Calu3 (cell line): ENCODE measurements around the gene MGAT2. TPM values are rescaled to one million over a fixed set of nuclear protein-coding genes. Genes with fewer than 3 reads are reported as not detected.

Experiments used
- BruUV-seq: library from RNA; stranded (reverse); fragments of 400-500 nt; replicated peaks from 2 replicates; lab custom pipeline; 2021; lab: Mats Ljungman, UMichigan
- CTCF ChIA-PET: fragments of 300-600 bp; sonication (Branson Sonifier 250); formaldehyde crosslinking; loops from one replicate; lab custom pipeline; 2022; ENCODE audit warnings: antibody characterized with exemption; lab: Charles Lee
- DNase-seq: peaks from one replicate; pipeline ENCODE4 v3.0.0; 2022
- H3K27ac Mint-ChIP-seq: one replicate; pipeline ENCODE4 v1.8.0; 2022; ENCODE audit warnings: mixed read lengths; ENCODE audit not compliant: unreplicated experiment
- H3K27me3 Mint-ChIP-seq: one replicate; pipeline ENCODE4 v1.8.0; 2022; ENCODE audit warnings: mixed read lengths; ENCODE audit not compliant: unreplicated experiment
- H3K36me3 Mint-ChIP-seq: one replicate; pipeline ENCODE4 v1.8.0; 2022; ENCODE audit warnings: mild to moderate bottlenecking, moderate library complexity, mixed read lengths; ENCODE audit not compliant: insufficient read depth, unreplicated experiment
- H3K4me1 Mint-ChIP-seq: one replicate; pipeline ENCODE4 v1.8.0; 2022; ENCODE audit warnings: mild to moderate bottlenecking, low read depth, mixed read lengths; ENCODE audit not compliant: unreplicated experiment
- H3K4me3 Mint-ChIP-seq: one replicate; pipeline ENCODE4 v1.8.0; 2022; ENCODE audit warnings: mild to moderate bottlenecking, low read depth, moderate library complexity, mixed read lengths; ENCODE audit not compliant: unreplicated experiment
- H3K9me3 Mint-ChIP-seq: one replicate; pipeline ENCODE4 v1.8.0; 2022; ENCODE audit warnings: low read depth, mixed read lengths; ENCODE audit not compliant: unreplicated experiment
- intact Hi-C: fragments of 100-400 bp; cut with micrococcal nuclease; formaldehyde crosslinking; loops from one replicate; pipeline ENCODE4 v1.10.0; 2022; ENCODE audit not compliant: unreplicated experiment
- total RNA-seq: library from RNA; stranded (reverse); gene quantifications from 2 replicates; pipeline ENCODE4 v1.2.3, GENCODE V29; 2022
- TF ChIP-seq, protein P1 (sequence below): fragments of 200-600 bp; IDR thresholded peaks from one replicate; pipeline ENCODE4 v1.8.0; 2022; ENCODE audit warnings: antibody characterized with exemption; ENCODE audit not compliant: unreplicated experiment

Gene MGAT2
- total RNA-seq, 1 experiment from 2014 or later: 39.3 TPM

DNA sequence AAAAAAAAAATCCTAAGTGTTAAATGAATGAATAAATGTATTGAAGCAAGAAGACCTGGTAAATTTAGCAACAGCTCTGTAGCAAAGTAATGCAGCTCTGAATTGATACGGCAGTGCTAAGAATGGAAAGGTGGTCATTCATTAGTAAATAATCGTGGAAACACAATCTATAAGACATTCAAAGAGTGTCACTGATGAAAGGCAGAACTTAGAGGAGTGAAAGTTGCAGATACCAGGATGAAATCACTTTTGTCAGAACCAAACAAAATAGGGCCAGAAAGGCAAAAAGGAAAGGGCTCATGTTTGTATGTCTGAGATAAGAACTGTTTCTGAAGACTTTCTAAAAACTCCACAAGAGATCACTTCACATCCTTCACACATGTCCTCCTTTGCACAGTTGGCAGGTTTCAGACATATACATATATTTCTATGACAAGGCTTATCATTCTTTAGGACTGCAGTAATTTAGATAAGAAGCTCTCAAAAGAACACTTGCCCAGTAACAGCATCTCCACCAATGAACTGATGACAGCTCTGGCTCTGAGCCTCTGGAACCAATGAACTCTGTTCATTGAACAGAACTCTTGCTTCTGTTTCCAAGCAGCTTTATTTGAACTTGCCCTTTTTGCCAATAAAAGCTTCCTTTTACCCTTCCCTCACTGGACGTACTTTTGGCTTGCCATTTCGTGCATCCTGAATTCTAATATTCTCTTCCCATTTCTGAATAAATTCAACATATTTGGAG lies 26.1 kb upstream of the MGAT2 start:
- CTCF ChIA-PET: interaction anchor here (0.8 kb wide), 1 partner anchor 39 kb away, joined by 3 read pairs; no protein-coding TSS in a partner anchor
- peak overlapping the region; percentile 5 for H3K27ac Mint-ChIP-seq

DNA sequence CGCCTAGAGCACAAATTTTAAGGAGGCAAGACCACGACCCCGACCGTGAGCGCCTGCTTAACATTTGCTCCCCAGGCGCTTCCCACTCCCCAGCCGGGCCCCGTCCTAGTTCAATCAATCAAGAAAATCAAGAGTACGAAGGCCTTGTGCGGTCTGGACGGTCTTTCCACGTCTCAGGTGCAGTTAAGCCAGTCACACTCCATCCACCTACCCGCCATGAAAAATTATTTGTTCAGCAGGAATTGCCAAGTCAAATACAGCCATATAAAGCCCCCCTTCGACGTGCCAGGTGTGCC lies 22.5 kb upstream of the MGAT2 start:
- TF ChIP-seq, protein P1, sequence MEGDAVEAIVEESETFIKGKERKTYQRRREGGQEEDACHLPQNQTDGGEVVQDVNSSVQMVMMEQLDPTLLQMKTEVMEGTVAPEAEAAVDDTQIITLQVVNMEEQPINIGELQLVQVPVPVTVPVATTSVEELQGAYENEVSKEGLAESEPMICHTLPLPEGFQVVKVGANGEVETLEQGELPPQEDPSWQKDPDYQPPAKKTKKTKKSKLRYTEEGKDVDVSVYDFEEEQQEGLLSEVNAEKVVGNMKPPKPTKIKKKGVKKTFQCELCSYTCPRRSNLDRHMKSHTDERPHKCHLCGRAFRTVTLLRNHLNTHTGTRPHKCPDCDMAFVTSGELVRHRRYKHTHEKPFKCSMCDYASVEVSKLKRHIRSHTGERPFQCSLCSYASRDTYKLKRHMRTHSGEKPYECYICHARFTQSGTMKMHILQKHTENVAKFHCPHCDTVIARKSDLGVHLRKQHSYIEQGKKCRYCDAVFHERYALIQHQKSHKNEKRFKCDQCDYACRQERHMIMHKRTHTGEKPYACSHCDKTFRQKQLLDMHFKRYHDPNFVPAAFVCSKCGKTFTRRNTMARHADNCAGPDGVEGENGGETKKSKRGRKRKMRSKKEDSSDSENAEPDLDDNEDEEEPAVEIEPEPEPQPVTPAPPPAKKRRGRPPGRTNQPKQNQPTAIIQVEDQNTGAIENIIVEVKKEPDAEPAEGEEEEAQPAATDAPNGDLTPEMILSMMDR: no peak
- Mint-ChIP-seq H3K27me3 (no peaks in the 10 kb centered on the region), H3K4me3 (peak overlapping the region; percentile 92), H3K36me3 (peaks cover 36% of the 10 kb centered on the region), H3K27ac (peak overlapping the region; percentile 96), H3K9me3 (no peaks in the 10 kb centered on the region), H3K4me1 (peaks cover 23% of the 10 kb centered on the region)
- no TSS peak for BruUV-seq
- no peak for DNase-seq
- CTCF ChIA-PET: no interaction called here
- intact Hi-C loops: no loop called here

More for the DNA sequence above, 26.1 kb upstream of the MGAT2 start:
- peaks cover 24% of the 10 kb centered on the region for H3K36me3 Mint-ChIP-seq
- no peak overlapping the region for H3K4me3 Mint-ChIP-seq
- H3K9me3 Mint-ChIP-seq: no peaks in the 10 kb centered on the region
- no TSS peak for BruUV-seq
- TF ChIP-seq, protein P1: no peak
- H3K4me1 Mint-ChIP-seq: peaks cover 17% of the 10 kb centered on the region
- H3K27me3 Mint-ChIP-seq: no peaks in the 10 kb centered on the region
- no peak for DNase-seq
- intact Hi-C loops: no loop called here

DNA sequence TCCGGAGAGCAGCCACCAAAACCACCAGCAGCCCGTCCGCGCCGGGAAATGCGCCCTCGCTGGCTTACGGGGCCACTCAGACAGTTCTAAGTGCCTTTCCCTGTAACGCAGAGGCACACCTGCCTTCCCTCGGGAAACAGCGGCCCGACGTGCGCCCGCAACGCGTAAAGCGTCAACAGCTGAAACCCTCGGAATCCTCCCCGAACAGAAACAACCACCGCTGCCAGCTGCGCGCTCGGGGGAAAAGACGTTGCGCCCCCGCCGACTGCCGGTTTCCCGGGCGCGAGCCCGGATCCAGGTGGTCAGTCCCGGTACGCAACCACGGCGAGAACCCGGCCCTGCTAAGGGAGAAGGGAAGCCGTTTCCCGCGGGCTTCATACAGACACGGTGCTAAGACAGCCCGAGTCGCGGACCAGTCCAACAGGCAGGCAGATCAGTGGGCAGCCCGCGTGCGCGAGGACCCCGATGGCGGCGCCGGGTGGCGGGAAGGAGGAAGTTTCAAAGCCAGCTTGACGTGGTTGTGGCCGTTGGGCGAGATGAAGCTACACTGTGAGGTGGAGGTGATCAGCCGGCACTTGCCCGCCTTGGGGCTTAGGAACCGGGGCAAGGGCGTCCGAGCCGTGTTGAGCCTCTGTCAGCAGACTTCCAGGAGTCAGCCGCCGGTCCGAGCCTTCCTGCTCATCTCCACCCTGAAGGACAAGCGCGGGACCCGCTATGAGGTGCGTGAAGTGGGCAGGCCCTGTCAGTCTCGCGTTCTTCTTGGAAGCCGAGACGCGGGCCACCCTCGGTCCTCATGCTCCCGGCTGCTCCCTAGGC lies 21.9 kb upstream of the MGAT2 start, which contains the start of gene LRR1:
Gene LRR1, plus strand, starts transcription at position 456 of the 816 bp plus-strand sequence. Its CDS starts 81 bp downstream, at position 537.
- intact Hi-C loops: no loop called here
- Mint-ChIP-seq H3K4me3 (peak within 1 kb of the TSS; percentile 92), H3K36me3 (peaks cover 36% of the 10 kb centered on the region), H3K9me3 (no peaks in the 10 kb centered on the region), H3K4me1 (peaks cover 23% of the 10 kb centered on the region), H3K27me3 (no peaks in the 10 kb centered on the region), H3K27ac (peak within 1 kb of the TSS; percentile 96)
- BruUV-seq: no TSS peak
- peak; percentile 90 for DNase-seq
- CTCF ChIA-PET: interaction anchor here (1.0 kb wide), 2 partner anchors 12 to 46 kb away, joined by 3 to 5 read pairs; partner anchors contain the start of gene RPS29
- TF ChIP-seq, protein P1: no peak

DNA sequence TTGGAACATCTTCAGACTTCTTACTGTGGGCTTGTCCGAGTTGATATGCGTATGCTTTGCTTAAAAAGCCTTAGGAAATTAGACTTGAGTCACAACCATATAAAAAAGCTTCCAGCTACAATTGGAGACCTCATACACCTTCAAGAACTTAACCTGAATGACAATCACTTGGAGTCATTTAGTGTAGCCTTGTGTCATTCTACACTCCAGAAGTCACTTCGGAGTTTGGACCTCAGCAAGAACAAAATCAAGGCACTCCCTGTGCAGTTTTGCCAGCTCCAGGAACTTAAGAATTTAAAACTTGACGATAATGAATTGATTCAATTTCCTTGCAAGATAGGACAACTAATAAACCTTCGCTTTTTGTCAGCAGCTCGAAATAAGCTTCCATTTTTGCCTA lies 13.0 kb upstream of the MGAT2 start:
- no peaks in the 10 kb centered on the region for H3K27me3 Mint-ChIP-seq
- no peaks in the 10 kb centered on the region for H3K4me1 Mint-ChIP-seq
- no peaks in the 10 kb centered on the region for H3K9me3 Mint-ChIP-seq
- TSS peak; percentile 9 for BruUV-seq
- no peak overlapping the region for H3K4me3 Mint-ChIP-seq
- CTCF ChIA-PET: no interaction called here
- TF ChIP-seq, protein P1: no peak
- peaks cover 34% of the 10 kb centered on the region for H3K36me3 Mint-ChIP-seq
- intact Hi-C loops: no loop called here
- no peak for DNase-seq
- no peak overlapping the region for H3K27ac Mint-ChIP-seq
